NCI-H82 treated with DMSO at 0.1 percent for 48 hours (cell line): ENCODE measurements around the gene PWWP2B.

Source experiments
- DNase-seq: peaks from one replicate; lab custom pipeline; 2025; ENCODE audit not compliant: unreplicated experiment; lab: John Stamatoyannopoulos, UW

The PWWP2B gene

DNA sequence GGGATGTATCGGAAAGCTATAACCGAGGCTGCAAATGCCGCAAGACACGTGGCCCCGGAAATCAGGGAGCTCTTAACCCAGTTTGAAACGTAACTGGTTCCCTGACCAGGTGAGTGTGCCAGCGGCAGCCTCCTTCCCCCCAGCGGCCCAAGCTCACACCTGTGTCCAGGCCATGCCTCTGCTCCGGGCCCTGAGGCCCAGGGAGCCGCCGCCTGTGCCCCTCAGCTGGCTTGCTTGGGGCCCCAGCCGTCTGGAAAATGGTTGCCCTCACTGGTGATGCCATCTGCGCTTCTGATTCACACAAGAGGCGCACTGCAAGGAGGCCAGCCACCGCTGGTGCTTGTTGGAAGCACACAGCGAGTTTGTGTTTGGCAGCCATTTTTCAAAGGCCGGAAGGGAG is 9.2 kb downstream of the PWWP2B start:
- no peak for DNase-seq

- no peak for DNase-seq
Measured at GRCh38 chr10:132406750-132407149, 9.8 kb downstream of the PWWP2B start.

- DNase-seq: no peak
Measured at GRCh38 chr10:132407243-132407746, 10.3 kb downstream of the PWWP2B start.

DNA sequence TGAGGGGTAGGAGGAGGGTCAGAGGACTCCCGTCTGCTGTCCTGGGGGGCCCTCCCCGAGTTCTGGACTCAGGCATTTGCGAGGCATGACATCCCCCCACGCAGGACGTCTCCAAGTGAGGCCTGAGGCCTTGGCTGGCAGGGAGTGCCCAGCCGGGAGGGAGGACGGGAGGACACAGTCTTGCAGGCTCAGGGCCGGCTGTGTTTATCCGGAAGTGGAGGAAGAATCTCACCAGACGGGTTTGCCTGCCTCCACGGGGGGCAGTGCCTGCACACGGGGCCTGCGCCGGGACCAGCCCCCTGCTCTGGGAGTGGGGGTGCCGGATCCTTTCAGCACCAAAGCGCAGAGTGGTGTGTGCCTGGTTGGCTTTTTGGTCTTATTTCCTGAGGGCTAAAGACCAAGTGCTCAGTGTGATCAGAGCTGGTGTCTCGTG is 10.9 kb downstream of the PWWP2B start:
- no peak for DNase-seq

DNA sequence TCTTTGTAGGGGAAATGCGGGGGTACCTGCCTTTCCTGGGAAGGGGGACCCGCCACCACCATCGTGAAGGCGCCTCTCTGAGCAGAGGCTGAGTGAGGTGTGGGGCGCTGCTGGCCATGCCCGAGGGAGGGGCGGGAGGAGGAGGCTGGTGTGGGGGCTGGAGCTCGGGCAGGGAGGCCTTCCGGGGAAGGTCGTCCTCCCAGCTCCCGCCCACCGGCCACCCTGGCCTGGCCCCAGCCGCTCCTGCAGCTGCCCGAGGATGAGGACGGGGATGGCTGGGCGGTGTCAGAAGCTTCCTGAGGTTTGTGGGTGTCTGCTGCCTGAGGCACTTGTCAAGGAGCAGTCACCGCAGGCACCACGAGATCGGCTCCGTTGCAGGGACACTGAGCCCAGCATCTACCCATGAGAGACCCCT is 11.4 kb downstream of the PWWP2B start:
- DNase-seq: no peak

GRCh38 chr10:132408823-132409666 is 12.0 kb downstream of the PWWP2B start:
- DNase-seq: no peak

DNA sequence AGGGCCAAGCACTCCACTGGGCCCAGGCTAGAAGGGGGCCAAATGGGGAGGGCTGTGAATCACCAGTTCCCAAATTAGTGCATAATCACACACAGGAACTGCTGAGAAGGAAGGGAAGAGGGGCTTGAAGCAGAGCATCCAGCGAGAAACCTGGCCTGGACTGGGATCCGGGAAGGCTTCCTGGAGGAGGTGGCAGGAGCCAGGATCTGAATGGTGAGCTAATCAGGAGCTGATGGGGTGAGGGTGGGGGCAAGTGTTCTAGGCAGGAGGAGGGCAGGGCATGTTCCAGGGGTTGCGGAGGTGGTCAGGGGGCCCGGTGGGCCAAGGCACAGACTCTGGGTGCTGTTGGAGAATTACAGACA is 12.6 kb downstream of the PWWP2B start:
- no peak for DNase-seq

DNA sequence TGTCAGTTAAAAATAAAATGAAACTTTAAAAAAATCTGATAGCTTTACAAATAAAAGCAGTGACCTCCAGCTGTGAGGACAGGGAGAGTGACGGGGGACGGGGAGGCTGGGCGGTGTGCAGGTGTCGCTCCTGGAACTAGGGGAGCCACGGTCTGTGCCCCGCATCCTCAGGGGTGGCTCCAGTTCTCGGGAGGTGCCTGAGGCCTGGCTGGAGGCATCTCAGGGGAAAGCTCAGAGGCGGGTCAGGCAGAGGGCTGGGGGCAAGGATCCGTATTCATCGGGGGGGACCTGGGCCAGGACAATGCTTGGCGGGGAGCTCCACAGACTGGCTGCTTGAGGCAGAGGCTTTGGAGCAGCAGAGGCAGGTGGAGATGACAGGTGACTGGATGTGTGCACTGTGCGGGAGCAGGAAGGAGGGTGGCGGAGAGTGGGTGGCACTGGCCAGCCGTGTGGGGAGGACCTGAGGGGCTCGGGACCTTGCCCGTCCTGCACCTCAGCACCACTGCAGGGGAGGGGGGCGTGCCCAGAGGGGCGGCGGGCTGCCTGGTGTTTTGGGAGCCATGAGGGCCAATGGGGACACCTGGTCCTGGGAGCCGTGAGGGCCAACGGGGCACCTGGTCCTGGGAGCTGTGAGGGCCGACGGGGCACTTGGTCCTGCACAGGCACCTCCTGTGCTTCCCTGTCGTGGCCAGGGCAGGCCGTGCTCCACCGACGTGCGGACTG is 13.2 kb downstream of the PWWP2B start:
- DNase-seq: no peak

DNA sequence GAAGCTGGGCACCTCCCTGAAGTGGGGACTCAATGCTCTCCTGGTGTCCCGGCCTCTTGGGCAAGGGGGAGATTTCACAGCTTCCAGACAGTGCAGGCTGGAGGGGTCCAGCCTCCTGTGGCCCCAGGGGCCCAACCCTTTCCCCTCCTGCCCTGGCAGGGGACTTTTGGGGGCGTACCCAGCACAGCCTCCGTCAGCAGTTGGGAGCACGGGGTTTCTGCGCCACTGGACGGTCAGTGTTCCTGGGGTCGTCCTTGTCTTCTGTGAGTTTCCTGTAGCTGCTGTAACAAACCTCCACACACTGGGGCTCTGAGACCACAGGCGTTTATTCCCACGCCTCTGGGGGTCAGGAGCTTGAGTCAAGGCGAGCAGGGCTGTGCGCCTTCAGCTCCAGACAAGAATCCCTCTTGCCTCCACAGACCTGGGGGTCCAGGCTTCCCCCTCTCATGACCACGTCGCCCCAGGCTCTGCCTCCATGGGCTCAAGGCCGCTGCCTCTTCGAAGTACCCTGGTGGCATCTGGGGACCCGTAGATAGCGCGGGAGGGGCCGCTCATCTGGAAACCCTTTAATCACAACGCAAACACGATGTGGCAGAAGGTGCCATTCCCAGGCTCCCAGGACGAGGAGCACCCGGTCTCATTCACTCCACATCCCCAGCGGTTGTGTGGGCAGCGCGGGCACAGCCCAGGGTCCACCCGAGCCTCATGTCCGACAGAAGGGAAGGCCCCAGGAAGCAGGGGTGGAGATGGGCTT is 14.0 kb downstream of the PWWP2B start:
- DNase-seq: no peak

DNA sequence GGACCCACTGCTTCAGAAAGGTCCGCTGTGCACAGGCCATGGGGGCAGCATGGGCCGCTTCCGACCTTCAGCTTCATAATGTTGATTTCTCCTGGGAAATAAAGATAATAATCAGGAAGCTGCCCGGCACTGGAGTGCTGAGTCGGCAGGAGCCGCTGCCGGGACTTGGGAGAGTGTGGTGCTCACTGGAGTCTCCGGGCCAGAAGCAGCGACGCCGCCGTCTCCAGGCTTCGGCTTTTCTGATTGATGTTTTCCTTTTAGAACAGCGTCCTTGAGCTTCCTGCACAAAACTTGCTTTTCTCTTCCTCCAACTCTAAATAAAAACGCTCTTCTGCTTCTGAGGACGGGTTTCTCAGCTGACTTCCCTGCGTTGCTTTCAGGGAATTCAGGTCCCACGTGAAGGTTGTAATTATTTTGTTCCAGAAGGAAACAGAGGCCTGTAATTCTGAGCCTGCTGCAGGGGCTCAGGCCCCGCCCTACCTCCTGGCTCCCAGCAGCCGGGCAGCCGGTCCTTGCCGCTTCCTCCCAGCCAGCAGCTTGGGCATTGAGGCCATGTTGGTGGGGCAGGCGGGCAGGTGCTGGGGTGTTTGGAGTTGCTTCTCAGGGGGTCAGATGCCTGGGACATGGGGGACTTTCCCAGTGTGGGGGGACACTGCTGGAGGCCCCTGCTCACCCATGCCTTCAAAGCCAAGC is 14.7 kb downstream of the PWWP2B start:
- DNase-seq: no peak

DNA sequence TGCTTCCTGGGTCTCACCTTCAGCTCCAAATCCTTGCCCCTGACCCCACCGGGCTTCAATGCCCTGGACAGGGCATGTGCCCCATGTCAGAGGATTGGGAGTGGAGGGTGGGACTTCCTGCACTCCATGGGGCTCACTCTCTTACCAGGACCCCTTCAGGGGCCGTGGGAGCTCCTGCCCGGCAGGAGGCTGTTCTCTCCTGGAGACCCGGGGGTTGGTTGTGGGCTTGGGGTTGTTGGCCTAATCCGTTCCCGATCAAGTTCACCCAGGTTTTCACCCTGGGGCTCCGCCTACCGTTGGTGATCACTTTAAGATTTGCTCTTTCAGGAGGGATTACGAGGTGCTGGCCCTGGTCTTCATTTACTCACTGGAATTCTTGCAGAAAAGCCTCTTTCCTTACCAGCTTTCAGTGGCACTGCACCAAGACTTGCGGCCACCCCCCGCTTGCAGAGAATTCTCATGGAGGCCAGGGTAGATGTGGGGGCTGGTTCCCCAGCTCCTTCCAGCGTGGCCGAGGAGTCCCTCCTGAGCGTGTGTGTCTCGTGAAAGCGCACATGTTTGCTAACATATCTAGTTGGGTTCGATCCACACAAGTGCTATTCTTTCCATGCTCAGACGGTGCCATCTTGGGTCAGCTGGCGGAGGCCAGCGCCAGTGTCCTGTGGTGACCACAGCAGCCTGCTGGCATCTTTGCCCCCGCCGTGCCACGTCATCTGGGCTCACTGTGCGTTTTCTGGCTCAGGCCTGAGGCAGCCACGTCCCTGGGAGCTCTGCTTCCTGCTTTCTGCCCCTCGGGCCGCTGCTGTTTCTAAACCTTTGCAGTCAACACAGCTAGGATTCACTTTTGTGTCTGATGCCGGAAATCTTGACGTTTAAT is 15.6 kb downstream of the PWWP2B start:
- no peak for DNase-seq

DNA sequence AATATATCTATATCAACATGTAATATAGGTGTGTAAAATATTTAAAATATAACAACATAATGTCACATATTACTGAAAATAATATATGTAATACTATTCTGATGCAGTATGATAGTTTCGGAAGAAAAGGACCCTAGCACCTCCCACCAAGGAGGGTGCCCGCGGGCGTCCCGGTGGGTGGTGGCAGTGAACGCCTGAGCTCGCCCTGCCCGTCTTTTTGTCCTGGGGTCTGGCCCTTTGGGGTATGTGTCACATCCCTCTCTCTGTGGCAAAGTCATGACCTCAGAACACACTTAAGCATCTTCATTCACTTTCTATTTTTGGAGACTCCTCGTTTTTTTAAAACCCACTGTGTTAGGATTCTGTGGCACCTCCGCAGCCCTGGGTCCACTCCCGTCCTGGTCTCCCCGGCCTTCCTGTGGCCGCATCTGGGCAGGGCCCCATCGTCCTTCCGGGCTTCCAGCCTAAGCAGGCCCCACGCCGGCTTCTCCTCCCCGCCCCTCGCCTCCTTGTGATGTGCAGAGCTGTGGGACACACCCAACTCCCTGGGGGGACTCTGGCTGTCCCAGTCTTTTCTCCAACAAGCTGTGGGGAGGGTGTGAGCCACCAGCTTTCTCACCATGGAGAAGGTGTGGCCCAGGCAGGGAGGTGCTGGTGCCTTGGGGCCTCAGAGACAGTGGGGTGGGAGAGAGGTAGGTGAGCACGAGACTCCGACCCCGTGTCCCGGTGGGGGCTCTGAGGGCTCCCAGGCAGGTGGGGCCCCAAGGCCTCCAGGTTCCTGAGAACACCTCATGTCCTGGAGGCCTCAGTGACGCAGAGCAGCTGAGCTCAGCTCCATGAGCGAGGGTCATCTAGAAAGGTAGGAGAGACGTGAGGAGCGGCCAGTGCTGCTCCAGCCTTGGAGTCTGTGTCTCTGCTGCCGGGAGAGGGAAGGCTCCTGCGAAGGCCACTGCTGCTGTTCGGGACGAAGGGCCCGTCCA is 16.5 kb downstream of the PWWP2B start:
- no peak for DNase-seq

GRCh38 chr10:132414402-132415016 is 17.5 kb downstream of the PWWP2B start:
- DNase-seq: no peak

DNA sequence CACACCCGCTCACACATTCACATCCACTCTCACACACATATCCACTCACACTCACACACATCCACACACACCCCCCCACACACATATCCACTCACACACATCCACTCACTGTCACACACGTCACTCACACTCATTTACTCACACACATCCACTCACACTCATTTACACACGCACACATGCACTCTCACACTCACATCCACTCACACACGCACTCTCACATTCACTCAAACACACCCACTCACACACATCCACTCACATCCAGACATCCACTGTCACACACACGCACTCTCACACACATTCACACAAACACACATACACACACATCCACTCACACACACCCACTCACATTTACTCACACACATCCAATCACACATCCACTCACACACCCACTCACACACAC is 18.3 kb downstream of the PWWP2B start:
- DNase-seq: no peak

DNA sequence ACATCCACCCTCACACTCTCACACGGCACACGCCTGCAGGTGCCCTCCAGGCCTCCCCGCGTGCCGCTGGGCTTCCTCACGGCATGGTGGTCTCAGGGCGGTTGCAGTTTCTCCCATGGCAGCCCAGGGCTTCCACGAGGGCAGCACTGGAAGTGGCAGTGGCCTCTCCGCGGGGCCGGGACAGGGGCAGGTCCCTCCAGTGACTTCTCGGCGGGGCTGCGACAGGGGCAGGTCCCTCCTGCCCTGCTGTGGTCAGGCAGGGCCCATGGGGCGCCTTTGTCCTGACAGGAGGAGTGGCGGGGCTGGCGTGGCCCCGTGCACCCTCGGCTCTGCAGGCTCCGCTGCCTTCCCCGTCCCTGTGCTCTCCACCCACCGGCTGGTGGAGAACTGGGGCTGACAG is 19.0 kb downstream of the PWWP2B start:
- no peak for DNase-seq

- DNase-seq: no peak
Measured at GRCh38 chr10:132416566-132417256, 19.7 kb downstream of the PWWP2B start.

DNA sequence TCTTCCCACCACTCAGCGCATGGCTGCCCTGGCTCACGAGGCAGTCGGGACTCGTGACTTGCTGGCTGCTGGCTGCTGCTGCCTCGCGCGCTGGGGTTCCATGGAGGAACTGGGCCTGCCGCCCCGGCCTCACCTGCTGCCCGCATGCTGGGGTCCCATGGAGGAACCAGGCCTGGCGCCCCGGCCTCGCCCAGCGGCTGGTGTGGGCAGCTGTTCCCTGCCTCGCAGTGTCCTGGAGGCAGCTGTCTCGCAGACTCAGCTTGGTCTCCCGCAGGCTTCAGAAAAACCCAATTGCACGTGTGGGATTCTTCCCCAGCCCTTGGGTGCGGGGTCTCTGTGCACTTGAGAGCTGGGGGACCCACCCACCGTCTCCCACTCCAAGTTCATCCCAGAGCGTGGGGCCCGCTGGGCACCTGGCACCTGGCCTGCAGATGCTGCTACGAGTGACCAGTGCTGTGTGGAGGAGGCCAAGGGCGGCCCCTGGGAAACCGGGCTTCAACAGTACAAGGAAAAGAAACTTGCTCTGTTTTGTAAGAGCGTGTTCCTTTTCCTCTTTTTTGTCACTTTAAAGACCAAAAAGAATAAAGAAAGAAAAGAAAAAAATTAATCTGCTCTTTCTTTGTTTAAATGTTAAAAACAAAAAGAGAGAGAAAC is 20.4 kb downstream of the PWWP2B start:
- DNase-seq: no peak
